CD4-positive, alpha-beta T cell treated with Interleukin-21 for 1 hour (primary cell): ENCODE results near the gene ZNF592.

Experiments used
- DNase-seq: peaks from one replicate; pipeline ENCODE4 v3.0.0-alpha.2; 2020

The ZNF592 gene

GRCh38 chr15:84811151-84811550, 62.8 kb downstream of the ZNF592 start:
- no peak for DNase-seq

- DNase-seq = no peak
Observed at GRCh38 chr15:84811828-84812227, 63.4 kb downstream of the ZNF592 start.

- DNase-seq = no peak
Observed at GRCh38 chr15:84812842-84813241, 64.5 kb downstream of the ZNF592 start.

GRCh38 chr15:84813435-84813834, 65.0 kb downstream of the ZNF592 start:
- DNase-seq = no peak

GRCh38 chr15:84813931-84814330, 65.5 kb downstream of the ZNF592 start:
- DNase-seq = no peak

- DNase-seq = no peak
Observed at GRCh38 chr15:84814916-84815315, 66.5 kb downstream of the ZNF592 start.

GRCh38 chr15:84816694-84817465, 68.5 kb downstream of the ZNF592 start, which contains the start of gene ALPK3:
Gene ALPK3, plus strand, starts transcription at chr15:84817356. Its CDS starts 97 bp downstream, at chr15:84817453.
- DNase-seq = no peak

GRCh38 chr15:84817466-84818081, 69.2 kb downstream of the ZNF592 start:
- DNase-seq = no peak

GRCh38 chr15:84818261-84819131, 70.1 kb downstream of the ZNF592 start:
- DNase-seq = peak; percentile 7

- DNase-seq = no peak
Observed at GRCh38 chr15:84819291-84819768, 70.9 kb downstream of the ZNF592 start.

GRCh38 chr15:84819791-84820190, 71.4 kb downstream of the ZNF592 start:
- no peak for DNase-seq

GRCh38 chr15:84821501-84822021, 73.2 kb downstream of the ZNF592 start:
- DNase-seq = no peak

GRCh38 chr15:84822653-84823281, 74.4 kb downstream of the ZNF592 start:
- no peak for DNase-seq

- DNase-seq = no peak
Observed at GRCh38 chr15:84823282-84823878, 75.0 kb downstream of the ZNF592 start.

GRCh38 chr15:84824260-84825007, 76.0 kb downstream of the ZNF592 start:
- no peak for DNase-seq

- no peak for DNase-seq
Observed at GRCh38 chr15:84826369-84826823, 78.0 kb downstream of the ZNF592 start.

- no peak for DNase-seq
Observed at GRCh38 chr15:84827246-84827645, 78.9 kb downstream of the ZNF592 start.

GRCh38 chr15:84828086-84828908, 79.9 kb downstream of the ZNF592 start:
- DNase-seq = no peak

- no peak for DNase-seq
Observed at GRCh38 chr15:84829428-84829827, 81.0 kb downstream of the ZNF592 start.

GRCh38 chr15:84830036-84830435, 81.6 kb downstream of the ZNF592 start:
- DNase-seq = no peak
